ENCODE measurements around the gene NRBF2.

The NRBF2 gene

DNA sequence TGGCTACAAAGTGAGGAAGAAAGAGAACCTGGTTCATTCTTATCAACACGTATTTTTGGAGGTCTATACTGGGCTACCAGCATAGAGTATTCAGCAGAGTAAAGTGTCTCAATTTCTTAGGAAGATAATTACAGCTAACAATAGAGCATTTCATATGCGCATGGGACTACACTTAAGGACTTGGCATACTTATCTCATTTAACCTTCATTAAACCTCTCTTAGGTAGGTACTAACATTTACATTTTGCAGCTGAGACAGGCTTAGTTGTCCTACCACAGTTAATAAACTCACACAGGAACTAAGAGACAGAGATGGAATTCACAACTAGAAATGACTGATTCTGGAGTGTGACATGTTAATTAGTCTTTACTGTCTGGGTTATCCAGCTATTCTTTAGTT lies 66.6 kb downstream of the NRBF2 start:
- Histone ChIP-seq H3K9ac (ENCODE audit: low read length) (no peak overlapping the region), H3K9me3 (ENCODE audit: control insufficient read depth, insufficient read depth, low read depth, low read length) (no peaks in the 10 kb centered on the region), H3K36me3 (ENCODE audit: control insufficient read depth, insufficient read depth, low read length) (peaks cover 95% of the 10 kb centered on the region), H3K27ac (ENCODE audit: low read depth, low read length) (0 out of 2 replicates have a peak overlapping the region, but pooled peaks have one; percentile 52), H3K4me3 (ENCODE audit: low read depth, low read length) (no peak overlapping the region), H3K27me3 (ENCODE audit: control insufficient read depth, insufficient read depth, low read length) (no peaks in the 10 kb centered on the region), H3K4me1 (ENCODE audit: control insufficient read depth, insufficient read depth, low read length) (peaks cover 29% of the 10 kb centered on the region)

DNA sequence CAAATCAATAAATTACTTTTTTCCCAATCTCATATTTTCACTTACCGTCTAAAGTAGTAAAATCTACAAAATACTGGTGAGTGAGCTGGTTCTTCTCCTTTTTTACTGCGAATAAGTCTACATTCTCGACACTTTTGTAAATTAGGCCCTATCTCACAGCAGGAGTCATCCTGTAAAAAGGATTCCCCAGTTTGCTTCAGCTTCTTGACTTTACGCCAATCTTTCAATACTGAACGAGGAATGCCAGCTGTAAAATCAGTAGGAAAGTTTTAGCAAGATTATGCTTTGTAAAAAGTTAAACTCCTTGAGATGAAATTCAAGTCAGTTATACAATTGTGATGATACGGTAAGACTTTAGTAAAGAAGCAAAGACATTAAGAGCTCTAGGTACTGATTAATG lies 67.3 kb downstream of the NRBF2 start:
- no peak overlapping the region for H3K4me3 ChIP-seq (ENCODE audit: low read depth, low read length)
- peaks cover 95% of the 10 kb centered on the region for H3K36me3 ChIP-seq (ENCODE audit: control insufficient read depth, insufficient read depth, low read length)

DNA sequence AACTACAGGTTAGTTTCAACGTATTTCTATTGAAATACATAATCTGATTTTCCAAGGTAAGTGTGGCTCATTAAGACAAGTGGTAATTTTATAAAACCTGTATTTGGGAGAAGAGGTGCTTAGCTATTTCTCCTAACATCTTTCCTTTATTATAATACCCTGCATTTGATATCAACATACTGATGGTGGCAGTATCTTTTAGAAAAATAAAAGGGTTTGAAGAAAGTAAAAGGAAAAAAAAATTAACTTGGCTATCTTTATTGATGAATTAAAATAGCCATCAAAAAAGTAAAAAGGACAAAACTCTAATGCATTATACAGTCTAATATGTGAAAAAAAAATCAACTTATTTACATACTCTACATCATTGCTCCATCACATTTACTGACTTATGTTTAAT lies 68.0 kb downstream of the NRBF2 start:
- Histone ChIP-seq H3K4me3 (ENCODE audit: low read depth, low read length) (no peak overlapping the region), H3K4me1 (ENCODE audit: control insufficient read depth, insufficient read depth, low read length) (peaks cover 42% of the 10 kb centered on the region), H3K36me3 (ENCODE audit: control insufficient read depth, insufficient read depth, low read length) (peaks cover 96% of the 10 kb centered on the region), H3K9me3 (ENCODE audit: control insufficient read depth, insufficient read depth, low read depth, low read length) (no peaks in the 10 kb centered on the region), H3K27me3 (ENCODE audit: control insufficient read depth, insufficient read depth, low read length) (no peaks in the 10 kb centered on the region), H3K27ac (ENCODE audit: low read depth, low read length) (no peak overlapping the region), H3K9ac (ENCODE audit: low read length) (no peak overlapping the region)

More for the DNA sequence above, 67.3 kb downstream of the NRBF2 start:
- Histone ChIP-seq H3K9ac (ENCODE audit: low read length) (no peak overlapping the region), H3K27ac (ENCODE audit: low read depth, low read length) (peak overlapping the region; percentile 9; the same call in 1 of the 2 replicates), H3K9me3 (ENCODE audit: control insufficient read depth, insufficient read depth, low read depth, low read length) (no peaks in the 10 kb centered on the region), H3K27me3 (ENCODE audit: control insufficient read depth, insufficient read depth, low read length) (no peaks in the 10 kb centered on the region), H3K4me1 (ENCODE audit: control insufficient read depth, insufficient read depth, low read length) (peaks cover 36% of the 10 kb centered on the region)
